ENCODE data around the gene PRKCA. TPM values are rescaled to one million over a fixed set of nuclear protein-coding genes. Genes with fewer than 3 reads are reported as not detected.

The PRKCA gene
- total and polyA plus RNA-seq, 2 experiments from 2014 or later = 6.4 to 35.4 TPM

DNA sequence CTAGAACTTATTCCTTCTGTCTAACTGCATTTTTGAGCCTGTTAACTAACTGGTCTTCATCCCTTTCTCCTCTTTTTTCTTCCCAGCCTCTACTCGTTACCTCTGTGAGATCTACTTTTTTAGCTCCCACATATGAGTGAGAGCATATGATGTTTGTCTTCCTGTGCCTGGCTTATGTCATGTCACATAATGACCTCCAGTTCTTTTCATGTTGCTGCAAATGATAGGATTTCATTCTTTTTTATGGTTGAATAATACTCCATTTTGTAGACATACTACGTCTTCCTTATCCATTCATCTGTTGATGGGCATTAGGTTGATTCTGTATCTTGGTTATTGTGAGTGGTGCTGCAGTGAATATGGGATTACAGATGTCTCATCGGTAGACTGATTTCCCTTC lies 184.7 kb downstream of the PRKCA start (continued):
- TF ChIP-seq, protein P1, sequence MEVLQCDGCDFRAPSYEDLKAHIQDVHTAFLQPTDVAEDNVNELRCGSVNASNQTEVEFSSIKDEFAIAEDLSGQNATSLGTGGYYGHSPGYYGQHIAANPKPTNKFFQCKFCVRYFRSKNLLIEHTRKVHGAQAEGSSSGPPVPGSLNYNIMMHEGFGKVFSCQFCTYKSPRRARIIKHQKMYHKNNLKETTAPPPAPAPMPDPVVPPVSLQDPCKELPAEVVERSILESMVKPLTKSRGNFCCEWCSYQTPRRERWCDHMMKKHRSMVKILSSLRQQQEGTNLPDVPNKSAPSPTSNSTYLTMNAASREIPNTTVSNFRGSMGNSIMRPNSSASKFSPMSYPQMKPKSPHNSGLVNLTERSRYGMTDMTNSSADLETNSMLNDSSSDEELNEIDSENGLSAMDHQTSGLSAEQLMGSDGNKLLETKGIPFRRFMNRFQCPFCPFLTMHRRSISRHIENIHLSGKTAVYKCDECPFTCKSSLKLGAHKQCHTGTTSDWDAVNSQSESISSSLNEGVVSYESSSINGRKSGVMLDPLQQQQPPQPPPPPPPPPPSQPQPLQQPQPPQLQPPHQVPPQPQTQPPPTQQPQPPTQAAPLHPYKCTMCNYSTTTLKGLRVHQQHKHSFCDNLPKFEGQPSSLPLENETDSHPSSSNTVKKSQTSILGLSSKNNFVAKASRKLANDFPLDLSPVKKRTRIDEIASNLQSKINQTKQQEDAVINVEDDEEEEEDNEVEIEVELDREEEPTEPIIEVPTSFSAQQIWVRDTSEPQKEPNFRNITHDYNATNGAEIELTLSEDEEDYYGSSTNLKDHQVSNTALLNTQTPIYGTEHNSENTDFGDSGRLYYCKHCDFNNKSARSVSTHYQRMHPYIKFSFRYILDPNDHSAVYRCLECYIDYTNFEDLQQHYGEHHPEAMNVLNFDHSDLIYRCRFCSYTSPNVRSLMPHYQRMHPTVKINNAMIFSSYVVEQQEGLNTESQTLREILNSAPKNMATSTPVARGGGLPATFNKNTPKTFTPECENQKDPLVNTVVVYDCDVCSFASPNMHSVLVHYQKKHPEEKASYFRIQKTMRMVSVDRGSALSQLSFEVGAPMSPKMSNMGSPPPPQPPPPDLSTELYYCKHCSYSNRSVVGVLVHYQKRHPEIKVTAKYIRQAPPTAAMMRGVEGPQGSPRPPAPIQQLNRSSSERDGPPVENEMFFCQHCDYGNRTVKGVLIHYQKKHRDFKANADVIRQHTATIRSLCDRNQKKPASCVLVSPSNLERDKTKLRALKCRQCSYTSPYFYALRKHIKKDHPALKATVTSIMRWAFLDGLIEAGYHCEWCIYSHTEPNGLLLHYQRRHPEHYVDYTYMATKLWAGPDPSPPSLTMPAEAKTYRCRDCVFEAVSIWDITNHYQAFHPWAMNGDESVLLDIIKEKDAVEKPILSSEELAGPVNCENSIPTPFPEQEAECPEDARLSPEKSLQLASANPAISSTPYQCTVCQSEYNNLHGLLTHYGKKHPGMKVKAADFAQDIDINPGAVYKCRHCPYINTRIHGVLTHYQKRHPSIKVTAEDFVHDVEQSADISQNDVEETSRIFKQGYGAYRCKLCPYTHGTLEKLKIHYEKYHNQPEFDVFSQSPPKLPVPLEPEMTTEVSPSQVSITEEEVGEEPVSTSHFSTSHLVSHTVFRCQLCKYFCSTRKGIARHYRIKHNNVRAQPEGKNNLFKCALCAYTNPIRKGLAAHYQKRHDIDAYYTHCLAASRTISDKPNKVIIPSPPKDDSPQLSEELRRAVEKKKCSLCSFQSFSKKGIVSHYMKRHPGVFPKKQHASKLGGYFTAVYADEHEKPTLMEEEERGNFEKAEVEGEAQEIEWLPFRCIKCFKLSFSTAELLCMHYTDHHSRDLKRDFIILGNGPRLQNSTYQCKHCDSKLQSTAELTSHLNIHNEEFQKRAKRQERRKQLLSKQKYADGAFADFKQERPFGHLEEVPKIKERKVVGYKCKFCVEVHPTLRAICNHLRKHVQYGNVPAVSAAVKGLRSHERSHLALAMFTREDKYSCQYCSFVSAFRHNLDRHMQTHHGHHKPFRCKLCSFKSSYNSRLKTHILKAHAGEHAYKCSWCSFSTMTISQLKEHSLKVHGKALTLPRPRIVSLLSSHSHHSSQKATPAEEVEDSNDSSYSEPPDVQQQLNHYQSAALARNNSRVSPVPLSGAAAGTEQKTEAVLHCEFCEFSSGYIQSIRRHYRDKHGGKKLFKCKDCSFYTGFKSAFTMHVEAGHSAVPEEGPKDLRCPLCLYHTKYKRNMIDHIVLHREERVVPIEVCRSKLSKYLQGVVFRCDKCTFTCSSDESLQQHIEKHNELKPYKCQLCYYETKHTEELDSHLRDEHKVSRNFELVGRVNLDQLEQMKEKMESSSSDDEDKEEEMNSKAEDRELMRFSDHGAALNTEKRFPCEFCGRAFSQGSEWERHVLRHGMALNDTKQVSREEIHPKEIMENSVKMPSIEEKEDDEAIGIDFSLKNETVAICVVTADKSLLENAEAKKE (CRISPR knock-in tag; IDR thresholded peaks at IDR 0.05) = no peak
- TF ChIP-seq JUNB (IDR thresholded peaks at IDR 0.05; ENCODE audit: unreplicated experiment) = no peak

DNA sequence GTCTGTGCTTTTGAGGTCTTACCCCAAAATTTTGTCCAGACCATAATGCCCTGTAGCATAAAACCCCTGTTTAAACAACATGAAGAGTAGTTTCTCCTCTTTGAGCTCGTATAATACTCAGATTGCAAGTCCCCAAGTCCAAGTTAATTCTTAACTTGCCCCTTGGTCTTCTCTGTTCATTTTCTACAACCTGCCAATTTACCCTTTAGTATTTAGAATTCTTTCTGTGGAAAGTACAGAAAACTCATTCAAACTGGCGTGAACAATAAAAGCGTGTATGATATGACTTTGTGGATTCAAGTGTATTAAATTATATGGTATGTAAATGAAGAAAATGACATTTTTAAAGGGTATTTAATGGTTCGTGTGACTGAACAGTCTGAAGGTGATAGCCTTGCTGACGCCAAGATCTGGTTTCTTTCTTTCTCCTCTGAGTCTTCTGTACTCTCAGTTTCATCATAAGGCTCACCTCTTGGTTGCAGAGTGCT lies 185.6 kb downstream of the PRKCA start:
- ATAC-seq (no peak), DNase-seq (ENCODE audit: low spot score) (no peak)
- no peaks in the 10 kb centered on the region for H3K9me3 Mint-ChIP-seq
- Histone ChIP-seq H3K4me2 (no peak overlapping the region), H3K36me3 (ENCODE audit: insufficient read depth) (no peaks in the 10 kb centered on the region), H3K4me1 (ENCODE audit: insufficient read depth) (peaks cover 12% of the 10 kb centered on the region), H3K27ac (ENCODE audit: low read depth) (no peak overlapping the region), H3K4me3 (no peak overlapping the region), H2AFZ (no peak overlapping the region), H3K79me2 (replicated peaks; ENCODE audit: insufficient read depth) (no peaks in the 10 kb centered on the region), H3K9me2 (ENCODE audit: insufficient read depth) (no peaks in the 10 kb centered on the region), H3F3A (replicated peaks; ENCODE audit: low read depth) (no peaks in the 10 kb centered on the region), H3K27me3 (ENCODE audit: insufficient read depth) (no peaks in the 10 kb centered on the region), H4K20me1 (replicated peaks; ENCODE audit: insufficient read depth) (no peaks in the 10 kb centered on the region; the same call in 1 of the 2 replicates)
- H3K27me3 Mint-ChIP-seq (ENCODE audit: insufficient read depth, low read depth, poor library complexity) = no peaks in the 10 kb centered on the region
- no peak overlapping the region for H3K27ac Mint-ChIP-seq
- peaks cover 30% of the 10 kb centered on the region for H3K4me1 Mint-ChIP-seq
- no peaks in the 10 kb centered on the region for H3K36me3 Mint-ChIP-seq (ENCODE audit: low read depth)
- H3K4me3 Mint-ChIP-seq = no peak overlapping the region
- TF ChIP-seq, protein P2, sequence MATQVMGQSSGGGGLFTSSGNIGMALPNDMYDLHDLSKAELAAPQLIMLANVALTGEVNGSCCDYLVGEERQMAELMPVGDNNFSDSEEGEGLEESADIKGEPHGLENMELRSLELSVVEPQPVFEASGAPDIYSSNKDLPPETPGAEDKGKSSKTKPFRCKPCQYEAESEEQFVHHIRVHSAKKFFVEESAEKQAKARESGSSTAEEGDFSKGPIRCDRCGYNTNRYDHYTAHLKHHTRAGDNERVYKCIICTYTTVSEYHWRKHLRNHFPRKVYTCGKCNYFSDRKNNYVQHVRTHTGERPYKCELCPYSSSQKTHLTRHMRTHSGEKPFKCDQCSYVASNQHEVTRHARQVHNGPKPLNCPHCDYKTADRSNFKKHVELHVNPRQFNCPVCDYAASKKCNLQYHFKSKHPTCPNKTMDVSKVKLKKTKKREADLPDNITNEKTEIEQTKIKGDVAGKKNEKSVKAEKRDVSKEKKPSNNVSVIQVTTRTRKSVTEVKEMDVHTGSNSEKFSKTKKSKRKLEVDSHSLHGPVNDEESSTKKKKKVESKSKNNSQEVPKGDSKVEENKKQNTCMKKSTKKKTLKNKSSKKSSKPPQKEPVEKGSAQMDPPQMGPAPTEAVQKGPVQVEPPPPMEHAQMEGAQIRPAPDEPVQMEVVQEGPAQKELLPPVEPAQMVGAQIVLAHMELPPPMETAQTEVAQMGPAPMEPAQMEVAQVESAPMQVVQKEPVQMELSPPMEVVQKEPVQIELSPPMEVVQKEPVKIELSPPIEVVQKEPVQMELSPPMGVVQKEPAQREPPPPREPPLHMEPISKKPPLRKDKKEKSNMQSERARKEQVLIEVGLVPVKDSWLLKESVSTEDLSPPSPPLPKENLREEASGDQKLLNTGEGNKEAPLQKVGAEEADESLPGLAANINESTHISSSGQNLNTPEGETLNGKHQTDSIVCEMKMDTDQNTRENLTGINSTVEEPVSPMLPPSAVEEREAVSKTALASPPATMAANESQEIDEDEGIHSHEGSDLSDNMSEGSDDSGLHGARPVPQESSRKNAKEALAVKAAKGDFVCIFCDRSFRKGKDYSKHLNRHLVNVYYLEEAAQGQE (IDR thresholded peaks at IDR 0.05; ENCODE audit: unreplicated experiment) = no peak
- TF ChIP-seq, protein P1 (CRISPR knock-in tag; IDR thresholded peaks at IDR 0.05) = no peak
